H1 (cell line): ENCODE results near the gene NNMT. TPM values are rescaled to one million over a fixed set of nuclear protein-coding genes. Genes with fewer than 3 reads are reported as not detected.

Experiments used
- CTCF ChIA-PET: fragments of 300-600 bp; sonication (Branson Sonifier 250); formaldehyde crosslinking; loops from one replicate; lab custom pipeline; 2021; ENCODE audit not compliant: partially characterized antibody; lab: Charles Lee
- POLR2A ChIA-PET: fragments of 300-600 bp; sonication (Branson Sonifier 250); formaldehyde crosslinking; loops from one replicate; lab custom pipeline; 2021; ENCODE audit warnings: inconsistent platforms; ENCODE audit not compliant: partially characterized antibody; lab: Charles Lee
- DNase-seq, 2 experiments: peaks; one replicate each; pipeline versions ENCODE4 v3.0.0 to v3.0.0-alpha.2; 2010 to 2022; ENCODE audit warnings: low spot score in 2 of 2, low read depth in 1 of 2, mixed read lengths in 1 of 2
- FAIRE-seq: peaks from 2 replicates; lab custom pipeline; 2011; peaks lifted over from hg19 to GRCh38; lab: Jason Lieb, UNC
- H2AFZ ChIP-seq: 2 replicates; pipeline ENCODE4 v1.8.1; 2012; ENCODE audit warnings: low read length, inconsistent platforms
- H2AK5ac ChIP-seq: 2 replicates; pipeline ENCODE4 v1.6.1; 2013; ENCODE audit warnings: low read depth, low read length
- H2BK120ac ChIP-seq: replicated peaks from 2 replicates; pipeline ENCODE3; 2013; ENCODE audit warnings: low read depth, low read length, inconsistent platforms
- H2BK12ac ChIP-seq: 2 replicates; pipeline ENCODE4 v1.6.1; 2013; ENCODE audit warnings: low read depth, low read length
- H2BK15ac ChIP-seq: 2 replicates; pipeline ENCODE4 v1.6.1; 2013; ENCODE audit warnings: low read length
- H2BK20ac ChIP-seq: 2 replicates; pipeline ENCODE4 v1.6.1; 2013; ENCODE audit warnings: low read length
- H2BK5ac ChIP-seq: 2 replicates; pipeline ENCODE4 v1.6.1; 2013; ENCODE audit warnings: low read depth, low read length
- H3K14ac ChIP-seq: 2 replicates; pipeline ENCODE4 v1.6.1; 2013; ENCODE audit warnings: inconsistent platforms; ENCODE audit not compliant: insufficient read length
- H3K18ac ChIP-seq: 2 replicates; pipeline ENCODE4 v1.6.1; 2013; ENCODE audit warnings: low read length; ENCODE audit errors: extremely low read depth
- H3K23ac ChIP-seq: 2 replicates; pipeline ENCODE4 v1.6.1; 2013; ENCODE audit warnings: inconsistent platforms; ENCODE audit not compliant: insufficient read length
- H3K23me2 ChIP-seq: 2 replicates; pipeline ENCODE4 v1.6.1; 2013; ENCODE audit warnings: low read depth, low read length
- H3K27ac ChIP-seq: 2 replicates; pipeline ENCODE4 v1.6.1; 2011; ENCODE audit warnings: low read depth, low read length, inconsistent platforms
- H3K27me3 ChIP-seq, 4 experiments: replicated peaks in 1 of 4; 1 replicate in 1 of 4; 2 replicates in 3 of 4; pipeline versions ENCODE4 v1.6.1 to v1.8.1; 2011 to 2013; ENCODE audit warnings: low read length in 3 of 4, mild to moderate bottlenecking in 3 of 4, inconsistent platforms in 2 of 4, mixed read lengths in 2 of 4, moderate library complexity in 1 of 4; ENCODE audit not compliant: control insufficient read depth in 3 of 4, insufficient read depth in 3 of 4; ENCODE audit errors: extremely low read depth in 1 of 4
- H3K36me3 ChIP-seq, 4 experiments: 2 replicates each; pipeline versions ENCODE4 v1.6.1 to v1.8.1; 2011 to 2013; ENCODE audit warnings: mild to moderate bottlenecking in 4 of 4, low read length in 3 of 4, moderate library complexity in 2 of 4, control low read depth in 1 of 4, inconsistent platforms in 1 of 4; ENCODE audit not compliant: insufficient read depth in 4 of 4, control insufficient read depth in 2 of 4
- H3K4ac ChIP-seq: replicated peaks from 2 replicates; pipeline ENCODE3; 2013; ENCODE audit warnings: low read length, low read depth, mixed read lengths, inconsistent platforms; ENCODE audit not compliant: insufficient read length
- H3K4me1 ChIP-seq, 4 experiments: replicated peaks in 1 of 4; 1 replicate in 1 of 4; 2 replicates in 3 of 4; pipeline versions ENCODE4 v1.6.1 to v1.8.1; 2011 to 2013; ENCODE audit warnings: low read length in 3 of 4, inconsistent platforms in 2 of 4, mixed read lengths in 1 of 4; ENCODE audit not compliant: insufficient read depth in 4 of 4, control insufficient read depth in 3 of 4
- H3K4me2 ChIP-seq, 2 experiments: 2 replicates each; pipeline versions ENCODE4 v1.6.1 to v1.8.1; 2011 to 2013; ENCODE audit warnings: low read depth in 2 of 2, low read length in 2 of 2, control low read depth in 1 of 2, inconsistent platforms in 1 of 2, mild to moderate bottlenecking in 1 of 2; ENCODE audit not compliant: insufficient read depth in 1 of 2
- H3K4me3 ChIP-seq, 4 experiments: fragments of 200-600, 300-600 bp in 1 of 4; sonication (generic), shearing (Covaris generic), sonication (Bioruptor Twin) in 1 of 4; 2 replicates each; pipeline versions ENCODE4 v1.5.1 to v1.8.1; 2011 to 2016; ENCODE audit warnings: low read length in 4 of 4, low read depth in 3 of 4, control low read depth in 2 of 4, inconsistent platforms in 2 of 4, mild to moderate bottlenecking in 2 of 4, mixed read lengths in 1 of 4, moderate library complexity in 1 of 4; ENCODE audit not compliant: insufficient read depth in 2 of 4; ENCODE audit errors: extremely low read depth in 1 of 4
- H3K56ac ChIP-seq: replicated peaks from 2 replicates; pipeline ENCODE3; 2013; ENCODE audit warnings: low read depth, mild to moderate bottlenecking, mixed read lengths, low read length, inconsistent platforms; ENCODE audit not compliant: insufficient read length
- H3K79me1 ChIP-seq: 2 replicates; pipeline ENCODE4 v1.6.1; 2013; ENCODE audit warnings: low read depth, low read length, control low read depth
- H3K79me2 ChIP-seq, 2 experiments: 2 replicates each; pipeline versions ENCODE4 v1.6.1 to v1.8.1; 2012 to 2013; ENCODE audit warnings: low read length in 2 of 2, mild to moderate bottlenecking in 2 of 2, inconsistent platforms in 1 of 2; ENCODE audit not compliant: insufficient read depth in 2 of 2, control insufficient read depth in 1 of 2
- H3K9ac ChIP-seq, 4 experiments: replicated peaks in 1 of 4; 1 replicate in 1 of 4; 2 replicates in 3 of 4; pipeline versions ENCODE4 v1.6.1 to v1.8.1; 2011 to 2013; ENCODE audit warnings: low read depth in 3 of 4, low read length in 3 of 4, control low read depth in 2 of 4, mild to moderate bottlenecking in 2 of 4, moderate library complexity in 2 of 4, inconsistent platforms in 1 of 4; ENCODE audit errors: extremely low read depth in 1 of 4
- H3K9me3 ChIP-seq, 2 experiments: 2 replicates each; pipeline versions ENCODE4 v1.6.1 to v1.8.1; 2012 to 2013; ENCODE audit warnings: mild to moderate bottlenecking in 2 of 2, moderate library complexity in 2 of 2, control low read depth in 1 of 2, inconsistent platforms in 1 of 2, low read depth in 1 of 2, low read length in 1 of 2, mixed read lengths in 1 of 2; ENCODE audit not compliant: insufficient read depth in 2 of 2
- H4K20me1 ChIP-seq, 2 experiments: replicated peaks in 1 of 2; 2 replicates each; pipeline versions ENCODE3 to v1.8.1; 2011 to 2013; ENCODE audit warnings: inconsistent platforms in 2 of 2, low read length in 2 of 2, mild to moderate bottlenecking in 1 of 2; ENCODE audit not compliant: insufficient read depth in 2 of 2, control insufficient read depth in 1 of 2
- H4K5ac ChIP-seq: 2 replicates; pipeline ENCODE4 v1.6.1; 2013; ENCODE audit warnings: low read length, low read depth, mixed read lengths, inconsistent platforms; ENCODE audit not compliant: insufficient read length
- H4K8ac ChIP-seq: 2 replicates; pipeline ENCODE4 v1.8.0; 2013; ENCODE audit warnings: mild to moderate bottlenecking, moderate library complexity, low read length, inconsistent platforms; ENCODE audit not compliant: insufficient read depth; ENCODE audit errors: extremely low read depth
- H4K91ac ChIP-seq: replicated peaks from 2 replicates; pipeline ENCODE3; 2013; ENCODE audit warnings: low read length, mixed read lengths, inconsistent platforms; ENCODE audit not compliant: insufficient read length
- CHD2 ChIP-seq: IDR thresholded peaks from 2 replicates; pipeline ENCODE4 v1.6.1; 2012; ENCODE audit warnings: low read length, improper control_type of control experiment
- POLR2A ChIP-seq, 2 experiments: IDR thresholded peaks; 1 replicate in 1 of 2; 2 replicates in 1 of 2; pipeline ENCODE4 v1.6.1; 2011; ENCODE audit warnings: low read depth in 2 of 2, low read length in 2 of 2, mild to moderate bottlenecking in 2 of 2; ENCODE audit errors: control extremely low read depth in 1 of 2
- WGBS, 2 experiments: shearing (Covaris generic) in 1 of 2; methylation state at CpG; one replicate each; pipeline versions ENCODE4 v1.1.6 to v1.1.7; 2013 to 2015; ENCODE audit warnings: low lambda C conversion rate in 2 of 2, mixed read lengths in 2 of 2, inconsistent platforms in 1 of 2, low coverage in 1 of 2, missing lambda C conversion rate in 1 of 2; ENCODE audit not compliant: insufficient replicate concordance in 2 of 2, insufficient coverage in 1 of 2, insufficient read length in 1 of 2; ENCODE audit errors: extremely low coverage in 1 of 2, missing lambda C conversion rate in 1 of 2; 5-methylcytosine and 5-hydroxymethylcytosine counted together
- polyA plus RNA-seq, 7 experiments: library from polyadenylated mRNA; depleted of rRNA in 3 of 7; stranded (reverse) in 5 of 7; unstranded in 2 of 7; fragments of >200 nt in 5 of 7; fragments of 200-250 nt in 2 of 7; gene quantifications; 1 replicate in 5 of 7; 2 replicates in 1 of 7; 4 replicates in 1 of 7; pipeline versions ENCODE4 v1.2.1 to v1.2.3, GENCODE V29; 2011 to 2013; ENCODE audit warnings: missing spikeins in 2 of 7, mixed read lengths in 2 of 7
- total RNA-seq: library from RNA; stranded (reverse); fragmentation: NEBNext Ultra II Directional; extraction: Animal tissue kit (Norgen Biotek cat#: 25700); gene quantifications from 2 replicates; pipeline ENCODE4 v1.2.1, GENCODE V29; 2021

Gene NNMT
- total and polyA plus RNA-seq, 2 of the 8 experiments (the other 6 are each of a cell fraction or from before 2014, with no cell fraction given), result not detected

DNA sequence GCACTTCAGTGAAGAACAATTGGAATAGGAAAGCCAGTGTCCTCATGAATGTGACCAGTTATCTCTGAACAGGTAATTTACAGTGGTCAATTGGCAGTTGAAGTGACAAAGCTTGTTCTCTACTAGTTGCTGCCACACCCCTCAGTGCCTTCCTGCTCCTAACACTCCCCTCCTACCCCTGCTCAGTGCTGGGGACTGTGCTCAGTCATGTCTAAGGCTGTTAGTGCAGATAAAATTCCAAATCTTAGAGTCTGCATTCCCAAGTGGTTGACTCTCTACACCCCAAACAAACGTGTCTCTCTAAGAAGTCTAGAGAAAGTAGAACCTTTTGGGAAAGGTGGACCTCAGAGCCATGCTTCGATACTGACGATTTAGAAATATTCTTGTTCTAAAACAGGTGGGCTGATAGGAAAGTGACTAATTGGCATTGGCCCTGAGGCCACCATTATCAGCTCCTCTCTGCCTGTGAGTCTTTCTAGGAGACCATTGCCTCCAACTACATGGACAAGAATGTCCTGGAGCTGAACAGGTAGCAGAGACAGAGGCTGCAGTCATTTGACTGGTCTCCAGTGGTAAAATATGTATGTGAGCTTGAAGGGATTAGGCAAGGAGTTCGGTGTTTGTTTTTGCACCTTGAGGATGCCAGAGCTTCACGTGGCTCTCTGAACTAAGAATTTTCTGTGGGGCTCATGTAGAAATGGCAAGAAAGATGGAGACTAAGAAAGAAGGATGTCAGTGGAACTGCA is 22.1 kb upstream of the NNMT start:
- no peak overlapping the region for H3K9ac ChIP-seq
- no peaks in the 10 kb centered on the region for H3K79me2 ChIP-seq

More for the DNA sequence above, 22.1 kb upstream of the NNMT start:
- Histone ChIP-seq H3K23ac (no peak overlapping the region), H4K5ac (no peak overlapping the region), H4K8ac (no peak overlapping the region), H2BK15ac (no peak overlapping the region), H2BK5ac (no peak overlapping the region), H3K18ac (no peak overlapping the region), H2BK12ac (no peak overlapping the region), H2BK120ac (no peak overlapping the region), H3K79me1 (no peaks in the 10 kb centered on the region), H3K4me2 (no peak overlapping the region), H4K20me1 (no peaks in the 10 kb centered on the region), H3K36me3 (no peaks in the 10 kb centered on the region)
- POLR2A ChIA-PET, result no interaction called here
- CTCF ChIA-PET, result interaction anchor here (0.5 to 12.4 kb wide), 5 partner anchors 12 to 1260 kb away, joined by 3 to 123 read pairs (median 4); no protein-coding TSS in a partner anchor
- TF ChIP-seq POLR2A (IDR thresholded peaks at IDR 0.05; ENCODE audit: control extremely low read depth in 1 of 2, low read depth in 2 of 2, low read length in 2 of 2) (no peak), CHD2 (no peak)
- TF ChIP-seq, all 59 proteins: peak for 0
- Histone ChIP-seq H3K27me3 (peaks cover 0 to 1% (median 0%) of the 10 kb centered on the region in 4 experiments; a peak in 1 of 7 replicates), H3K4me3 (no peak overlapping the region), H3K27ac (no peak overlapping the region), H2AK5ac (no peak overlapping the region), H2BK20ac (no peak overlapping the region), H3K23me2 (no peaks in the 10 kb centered on the region), H4K91ac (no peak overlapping the region), H3K9me3 (no peaks in the 10 kb centered on the region), H3K4me1 (no peaks in the 10 kb centered on the region), H3K56ac (no peak overlapping the region), H3K4ac (no peak overlapping the region), H2AFZ (no peak overlapping the region), H3K14ac (no peak overlapping the region)
- DNase-seq (no peak), FAIRE-seq (no peak)
- WGBS, 2 experiments, result 86% methylated on average over 5 of the region's 5 CpGs; no CpG with 5 or more reads in 1 of the 2 experiments
